M059J (cell line): ENCODE measurements around the gene CMSS1. TPM values are rescaled to one million over a fixed set of nuclear protein-coding genes. Genes with fewer than 3 reads are reported as not detected.

Experiments
- DNase-seq: peaks from one replicate; pipeline ENCODE4 v3.0.0-alpha.2; 2012; ENCODE audit warnings: low read depth
- total RNA-seq: library from RNA; depleted of rRNA; stranded (reverse); fragments of >200 nt; shearing (Covaris generic); gene quantifications from 2 replicates; pipeline ENCODE4 v1.2.3, GENCODE V29; 2014

CMSS1 gene
- total RNA-seq, 1 experiment from 2014 or later = 49.9 TPM

DNA sequence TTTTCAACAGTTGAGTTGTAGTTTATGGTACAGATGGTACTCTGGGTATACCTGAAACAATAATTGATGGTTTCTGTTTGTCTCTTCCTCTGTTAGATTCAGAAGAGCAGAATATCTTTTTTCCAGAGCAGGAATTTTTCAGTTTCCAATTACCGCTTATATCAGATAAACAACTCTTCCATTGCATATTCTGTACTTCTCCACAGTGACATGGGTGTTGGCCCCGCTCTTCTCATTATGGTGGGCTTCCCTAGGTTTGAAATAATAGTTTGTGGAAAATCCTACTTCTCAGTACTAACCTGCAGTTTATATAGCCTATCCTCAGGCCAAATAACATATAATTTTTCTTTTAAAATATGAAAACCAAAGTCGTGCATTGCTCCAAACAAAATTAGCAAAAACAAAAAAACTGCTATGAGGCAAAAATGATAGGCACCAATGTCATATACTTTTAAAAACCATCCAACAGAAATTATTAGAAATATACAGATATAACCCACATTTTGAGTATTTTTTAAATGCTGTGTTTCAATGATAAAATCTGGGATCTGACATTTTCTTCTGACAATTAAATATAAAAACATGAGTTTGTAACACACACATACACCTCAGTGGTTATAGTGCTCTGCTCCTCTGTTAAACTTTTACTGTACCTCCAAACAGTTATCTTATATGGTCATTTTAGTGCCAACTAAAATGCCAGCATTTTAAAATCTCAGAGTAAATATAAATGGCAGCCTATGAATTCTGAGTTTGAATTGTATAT is 56.8 kb downstream of the CMSS1 start:
- DNase-seq = no peak

DNA sequence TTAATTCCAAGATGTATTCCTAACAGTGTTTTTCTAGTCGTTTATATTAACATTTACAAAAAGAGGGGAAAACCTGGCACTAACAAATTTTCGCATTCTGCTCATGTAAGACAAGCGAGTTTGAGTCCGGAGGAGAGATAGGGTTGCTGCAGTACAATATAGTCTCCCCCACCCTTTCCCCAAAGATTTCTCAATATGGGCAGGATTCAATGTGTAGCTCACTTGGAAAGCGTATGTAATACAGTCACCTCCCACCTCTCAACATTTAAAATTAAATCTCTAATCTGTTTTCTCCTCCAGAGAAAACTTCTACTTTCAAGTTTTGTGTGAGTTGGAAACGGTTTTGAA is 57.9 kb downstream of the CMSS1 start:
- peak; percentile 73 for DNase-seq

DNA sequence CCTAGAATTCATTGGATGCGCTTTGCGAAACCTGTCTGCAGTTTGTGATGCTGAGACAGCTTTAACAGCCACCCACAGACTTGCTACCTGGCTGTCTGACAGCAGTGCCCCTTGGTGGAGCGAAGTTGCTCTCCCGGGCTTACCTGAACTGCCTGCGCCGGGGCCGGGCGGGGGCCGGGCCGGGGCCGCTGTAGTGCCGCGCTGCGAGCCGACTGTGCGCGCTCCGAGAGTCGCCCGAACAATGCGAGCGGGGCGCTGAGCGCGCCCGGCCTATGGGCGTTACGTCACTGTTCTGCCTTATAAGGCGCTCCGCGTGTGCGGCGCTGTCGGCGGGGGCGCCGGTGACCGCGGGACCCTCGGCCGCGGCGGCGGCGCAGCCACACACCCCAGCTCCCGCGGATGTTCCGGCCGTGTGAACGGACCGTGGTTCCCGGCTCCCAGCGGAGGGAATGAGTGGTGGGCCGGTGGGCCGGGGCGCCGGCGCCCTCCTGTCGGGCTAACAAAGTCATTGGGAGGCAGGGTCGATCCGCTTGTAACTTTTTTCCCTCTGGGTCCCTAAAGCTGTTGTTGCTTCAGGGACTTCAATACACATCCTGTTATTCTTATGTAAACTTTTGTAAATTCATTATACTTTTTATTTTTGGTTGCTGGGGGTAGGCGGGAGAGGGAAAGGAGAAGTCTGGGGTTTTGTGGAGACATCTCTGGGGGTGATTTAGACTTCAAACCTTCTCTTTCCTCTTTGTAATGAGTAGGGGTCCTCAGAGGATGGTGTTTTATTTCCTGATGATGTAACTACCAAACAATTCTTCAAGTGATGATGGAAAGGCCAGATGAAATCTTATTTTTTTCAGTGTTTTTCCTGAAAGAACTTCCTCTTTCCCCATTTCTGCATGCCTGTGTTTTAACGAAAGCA is 58.5 kb downstream of the CMSS1 start:
- peak; percentile 83 for DNase-seq

DNA sequence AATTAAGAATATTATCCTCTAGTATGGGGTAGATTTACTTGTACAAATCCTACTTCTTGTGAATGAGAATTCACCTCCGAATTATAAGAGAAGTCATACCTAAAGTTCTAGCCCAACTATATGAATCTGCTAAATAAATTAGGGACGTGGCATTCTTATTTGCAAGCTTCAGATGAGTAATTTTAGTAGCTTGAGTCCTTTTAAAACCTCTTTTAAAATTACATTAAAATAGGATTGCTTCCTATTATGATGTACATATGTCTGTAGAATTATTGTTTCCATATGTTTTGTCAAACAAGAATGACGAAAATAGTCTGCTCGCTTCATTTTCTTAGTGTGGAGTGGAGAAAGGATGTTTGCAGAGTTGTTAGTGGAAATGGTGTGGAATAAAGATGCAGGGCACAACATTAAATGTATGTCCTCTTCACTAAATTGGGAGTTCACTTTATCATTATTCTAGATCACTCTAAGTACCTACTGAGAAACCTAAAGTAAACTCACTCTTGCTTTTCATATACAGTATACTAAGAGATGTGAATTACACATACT is 59.4 kb downstream of the CMSS1 start:
- no peak for DNase-seq

DNA sequence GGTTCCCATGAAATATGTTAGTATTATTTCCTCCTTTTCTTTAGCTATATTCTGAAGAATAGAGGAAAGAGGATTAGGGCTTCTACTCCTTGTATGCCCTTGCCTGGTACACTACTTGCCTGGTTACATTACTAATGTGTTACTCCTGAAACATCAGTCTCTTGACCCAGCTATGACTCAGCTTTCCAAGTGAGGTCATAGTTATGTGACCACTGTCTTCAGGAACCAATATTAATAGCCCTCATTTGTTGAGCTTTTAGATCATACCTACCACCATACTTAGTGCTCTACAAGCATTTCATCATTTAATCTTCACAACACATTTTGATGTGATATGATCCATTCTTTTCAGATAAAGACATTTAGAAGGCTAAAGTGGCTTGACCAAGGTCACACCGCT is 60.3 kb downstream of the CMSS1 start:
- peak; percentile 95 for DNase-seq

DNA sequence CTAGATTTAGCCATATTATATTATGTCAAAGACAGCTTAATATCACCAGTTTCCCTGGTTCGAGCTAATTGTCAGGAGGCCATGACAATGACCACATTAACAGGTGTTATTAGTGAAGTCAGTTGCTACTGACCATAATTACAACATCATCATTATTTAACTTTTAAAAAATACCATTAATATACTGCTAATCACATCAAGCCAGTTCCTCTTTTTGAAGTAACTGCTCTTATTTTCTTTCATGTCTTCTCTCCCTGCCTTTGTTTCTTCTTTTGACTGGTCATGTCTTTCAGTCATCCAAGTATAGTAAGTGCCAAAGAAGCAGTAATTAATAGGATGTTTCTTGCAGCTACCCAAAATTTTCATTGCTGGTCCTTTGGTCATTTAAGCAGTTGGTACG is 61.6 kb downstream of the CMSS1 start:
- DNase-seq = no peak

DNA sequence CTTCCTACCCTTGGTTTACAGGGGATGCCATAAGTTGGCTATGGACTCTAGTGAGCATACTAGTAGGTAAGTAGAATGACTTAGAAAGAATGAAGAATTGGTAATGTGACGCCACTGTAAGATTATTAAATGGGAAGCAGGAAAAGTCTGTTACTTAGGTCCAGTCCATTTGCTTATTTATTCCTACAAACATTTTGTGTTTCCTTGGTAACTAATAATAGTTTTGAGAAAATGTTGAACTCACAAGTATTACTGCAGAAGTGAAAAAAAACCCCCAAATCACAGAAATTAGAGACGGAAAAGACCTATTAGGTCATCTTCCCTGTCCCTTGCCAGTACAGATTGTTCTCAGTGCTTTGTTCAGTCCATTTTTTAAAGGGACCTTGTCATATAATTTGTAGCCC is 63.5 kb downstream of the CMSS1 start:
- DNase-seq = no peak

DNA sequence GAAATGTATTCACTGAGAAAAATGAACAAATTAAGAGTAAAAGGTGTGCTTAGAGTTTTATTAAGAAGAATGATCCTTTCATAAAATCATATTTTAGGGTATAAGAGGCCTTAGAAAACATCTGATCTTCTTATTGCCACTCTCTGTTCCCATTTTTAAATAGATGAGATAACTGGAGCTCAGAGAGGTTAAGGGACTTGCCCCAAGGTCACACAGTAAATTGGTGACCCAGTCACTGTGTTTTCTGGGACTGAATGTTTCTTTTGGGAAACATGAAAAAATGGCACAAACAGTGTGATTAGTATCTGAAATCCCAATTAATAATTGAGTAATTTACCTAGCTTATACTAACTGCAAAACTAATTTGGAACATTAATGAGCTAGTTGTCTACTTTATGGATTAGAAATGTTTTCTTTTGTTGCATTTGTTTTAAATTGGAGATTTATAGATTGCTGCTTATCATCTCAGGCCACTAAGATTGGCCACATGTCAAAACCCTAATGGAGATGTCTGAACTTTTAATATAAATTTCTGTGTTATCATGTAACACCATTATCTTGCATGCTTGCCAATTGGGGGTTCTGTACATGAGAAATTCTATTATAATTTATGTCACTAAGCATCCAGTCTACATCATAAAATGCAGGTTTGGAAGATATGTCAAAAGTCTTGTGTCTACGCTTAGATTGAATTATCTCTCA is 64.9 kb downstream of the CMSS1 start:
- DNase-seq = no peak

DNA sequence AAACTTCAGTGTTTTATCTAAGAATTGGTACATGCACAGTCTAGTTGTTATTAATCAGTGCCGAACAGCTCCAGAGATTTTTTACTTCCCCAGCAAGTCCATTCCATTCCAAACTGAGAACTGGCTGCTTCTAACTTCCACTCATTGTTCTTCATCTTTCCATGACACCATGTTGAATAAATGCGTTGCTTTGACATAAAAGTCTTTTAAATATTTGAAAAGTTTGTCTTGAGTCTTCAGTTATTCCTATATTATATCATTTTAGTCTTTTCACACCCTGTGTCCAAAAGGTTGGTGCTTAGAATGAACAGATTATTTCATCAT is 65.4 kb downstream of the CMSS1 start:
- DNase-seq = no peak

DNA sequence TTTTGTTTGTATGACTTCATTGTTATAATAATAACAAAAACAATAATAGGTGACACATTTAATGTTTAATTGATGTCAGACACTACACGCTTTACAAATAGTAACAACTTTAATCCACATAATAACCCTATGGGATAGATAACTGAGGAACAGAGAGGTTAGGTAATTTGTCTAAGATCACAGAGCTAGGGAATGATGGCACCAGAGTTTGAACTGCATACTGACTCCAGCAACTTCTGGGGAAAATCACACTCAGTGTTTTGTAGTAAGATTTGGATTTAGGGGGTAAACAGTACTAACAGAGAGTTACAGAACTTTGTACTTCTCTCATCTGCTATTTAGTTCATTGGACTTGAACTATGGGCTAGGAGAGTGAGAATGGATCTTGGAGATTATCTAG is 66.0 kb downstream of the CMSS1 start:
- no peak for DNase-seq

DNA sequence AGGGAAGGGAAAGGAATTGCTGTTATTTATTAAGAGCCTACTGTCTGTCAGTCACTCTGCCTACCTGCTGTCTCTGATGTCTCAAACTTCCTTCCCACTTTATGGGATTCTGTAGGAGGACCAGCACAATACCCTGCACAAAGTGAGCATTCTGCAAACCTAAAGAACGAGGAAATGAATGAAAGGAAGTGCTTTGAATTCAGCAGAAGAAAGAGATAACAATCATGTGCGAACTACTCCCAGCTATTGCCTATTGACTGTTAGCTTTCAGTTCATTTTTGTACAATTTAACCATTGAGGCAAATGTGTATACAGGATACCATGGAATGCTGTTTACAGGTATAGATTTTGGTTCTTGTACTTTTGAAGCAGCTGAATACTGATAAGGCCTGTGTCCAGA is 66.8 kb downstream of the CMSS1 start:
- DNase-seq = no peak

DNA sequence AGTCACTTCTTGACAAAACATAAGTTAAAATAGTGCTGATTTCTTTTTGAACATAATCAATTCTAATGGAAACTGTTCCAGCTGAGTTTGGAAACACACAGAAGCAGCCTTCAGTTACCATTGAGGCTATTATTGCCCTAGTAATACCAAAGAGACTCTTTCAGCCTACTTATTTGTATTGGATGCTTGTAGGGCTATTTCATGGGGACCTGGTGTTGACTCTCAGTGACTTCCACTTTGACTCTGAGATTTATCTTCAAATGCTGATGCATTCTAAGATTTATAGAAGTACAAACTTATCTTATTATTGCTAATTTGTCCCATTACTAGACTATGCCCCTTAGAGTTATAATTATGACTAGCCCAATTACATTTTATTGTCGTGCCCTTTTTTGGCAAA is 67.4 kb downstream of the CMSS1 start:
- no peak for DNase-seq

DNA sequence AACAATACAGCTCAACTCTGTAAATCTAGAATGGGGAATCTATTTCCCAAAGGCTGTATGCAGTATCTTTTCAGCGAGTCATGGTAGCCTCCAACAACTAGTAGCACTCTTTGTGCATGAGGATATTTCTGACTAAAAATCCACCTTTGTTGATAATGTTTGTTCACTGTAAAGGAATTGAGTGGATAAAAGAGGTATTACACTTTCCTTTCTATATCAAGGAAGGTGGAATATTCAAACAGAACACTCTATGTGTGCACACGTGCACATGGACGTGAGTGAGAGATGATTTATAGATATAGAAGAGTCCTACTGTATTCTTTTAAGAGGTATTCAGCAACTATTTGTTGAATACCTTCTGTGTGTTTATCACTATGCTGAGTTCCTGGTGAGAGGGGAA is 68.2 kb downstream of the CMSS1 start:
- DNase-seq = no peak

DNA sequence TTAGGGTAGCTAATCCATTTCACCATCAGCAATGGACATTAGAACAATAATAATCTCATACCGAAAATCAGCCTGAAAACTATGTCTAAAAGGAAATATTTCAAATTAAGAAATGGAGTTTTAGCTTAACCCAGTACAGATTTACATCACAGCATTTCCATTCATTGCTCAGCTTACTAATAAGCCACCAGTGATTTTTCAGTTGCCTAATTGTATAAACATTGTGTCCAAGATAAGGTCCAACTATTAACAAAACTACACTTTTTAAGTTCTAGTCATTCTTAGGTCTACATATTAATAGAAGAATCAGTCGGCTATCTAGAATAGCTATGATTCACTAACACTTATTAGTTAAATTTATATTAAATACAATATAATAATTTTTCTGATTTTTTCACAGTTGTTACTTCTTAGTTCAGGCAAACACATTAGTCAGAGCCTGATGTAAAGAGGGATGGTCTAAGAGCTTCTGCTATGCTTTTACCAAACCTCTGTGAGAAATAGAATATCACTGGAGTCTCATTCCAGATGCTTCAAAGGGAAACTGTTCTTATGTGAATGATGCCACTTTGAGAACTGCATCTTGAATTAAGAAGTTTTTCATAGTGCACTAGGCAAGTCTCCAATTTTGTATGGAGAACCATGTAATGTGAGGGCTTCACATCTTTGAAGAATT is 74.1 kb downstream of the CMSS1 start:
- DNase-seq = no peak

DNA sequence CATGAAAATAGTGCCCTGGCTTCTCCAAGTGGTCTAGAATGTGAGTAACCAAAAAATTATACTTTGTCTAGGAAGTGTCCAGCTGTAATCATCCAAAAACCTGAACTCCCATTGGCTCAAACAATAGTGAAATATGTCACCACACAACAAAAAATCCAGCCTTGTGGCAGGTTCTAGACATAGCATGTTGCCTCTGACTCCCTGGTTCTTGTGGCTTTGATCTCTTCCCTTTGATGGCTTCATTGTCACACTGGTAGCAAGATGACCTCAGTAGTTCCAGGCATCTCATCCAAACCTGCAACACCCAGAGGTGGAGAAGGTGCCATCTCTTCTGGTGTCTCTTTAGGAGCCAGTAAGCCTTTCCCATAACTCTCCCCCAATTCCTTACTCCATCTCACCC is 74.7 kb downstream of the CMSS1 start:
- peak; percentile 16 for DNase-seq

DNA sequence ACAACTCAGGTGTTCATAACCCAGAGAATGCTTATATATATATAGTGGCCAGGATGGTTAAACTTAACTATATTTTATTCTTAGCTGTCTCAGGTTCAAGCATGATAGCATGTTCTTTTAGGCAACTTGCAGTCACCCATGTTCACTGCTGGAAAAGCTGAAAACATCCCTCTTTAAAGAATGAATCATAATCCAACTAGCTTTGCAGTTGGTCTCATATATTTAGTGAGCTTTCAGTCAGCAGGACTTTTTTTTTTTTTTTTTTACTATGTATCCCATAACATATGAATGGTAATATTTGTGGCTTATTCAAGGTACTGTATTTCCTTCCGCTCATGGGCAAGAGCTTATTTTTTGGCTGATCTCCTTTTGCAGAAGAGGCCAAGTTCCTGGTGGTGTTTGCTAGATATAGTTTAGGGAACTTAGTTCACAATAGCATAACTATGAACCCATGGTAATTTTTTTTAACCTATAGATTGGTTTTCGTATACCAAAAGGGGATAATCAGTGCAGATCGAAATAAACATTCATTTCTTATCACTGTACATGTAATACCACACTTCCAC is 77.6 kb downstream of the CMSS1 start:
- no peak for DNase-seq

DNA sequence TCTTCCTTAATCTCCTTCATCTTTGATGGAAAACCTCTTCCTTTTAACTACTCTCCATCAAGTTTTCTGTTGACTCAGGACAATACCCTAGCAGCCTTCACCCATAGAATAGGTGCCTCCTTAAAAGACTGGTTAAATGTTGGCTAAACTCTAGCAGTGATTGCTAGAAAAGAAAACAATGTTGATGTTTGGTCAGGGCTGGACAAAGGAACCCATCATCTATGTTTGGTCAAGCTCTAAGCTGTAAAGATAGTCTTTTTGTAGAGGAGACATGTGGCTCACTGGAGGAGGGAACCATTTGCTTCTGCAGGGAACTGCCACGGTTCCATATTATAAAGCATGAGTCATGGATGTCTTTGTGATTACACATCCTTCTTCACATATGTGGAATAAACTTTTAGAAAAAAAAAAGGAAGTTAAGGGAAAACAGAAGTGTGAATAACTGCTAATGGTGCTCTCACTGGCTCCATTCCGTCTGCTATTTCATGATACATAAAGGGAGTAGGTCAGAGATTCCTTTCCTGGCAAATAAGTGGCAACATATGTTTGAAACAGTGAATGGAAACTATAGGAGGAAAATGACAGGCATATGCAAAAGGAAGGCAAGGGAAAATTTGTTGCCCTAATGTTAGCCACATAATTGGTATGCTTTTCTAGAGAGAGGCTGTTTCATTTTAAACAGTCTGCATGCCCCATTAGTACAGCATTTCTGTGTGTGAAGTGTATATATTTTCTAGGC is 78.2 kb downstream of the CMSS1 start:
- DNase-seq = peak; percentile 92

DNA sequence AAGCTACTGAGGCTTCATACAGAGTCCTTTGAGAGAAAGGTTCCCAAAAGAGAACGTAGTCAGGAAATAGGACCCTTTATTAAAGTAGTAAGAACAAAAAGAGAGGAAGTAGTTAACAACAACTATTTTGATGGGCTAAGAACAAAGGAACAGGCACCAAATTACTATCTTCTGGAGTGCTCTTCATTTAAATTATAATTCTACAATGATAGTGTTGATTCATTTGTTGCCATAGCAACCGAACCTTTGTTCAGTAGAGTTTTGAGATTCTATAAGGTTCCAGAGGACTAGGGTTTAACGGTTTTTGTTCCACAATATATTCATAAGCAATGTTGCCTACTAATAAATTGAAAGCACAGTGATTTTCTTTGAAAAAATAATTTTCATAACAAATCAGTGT is 78.8 kb downstream of the CMSS1 start:
- peak; percentile 53 for DNase-seq

DNA sequence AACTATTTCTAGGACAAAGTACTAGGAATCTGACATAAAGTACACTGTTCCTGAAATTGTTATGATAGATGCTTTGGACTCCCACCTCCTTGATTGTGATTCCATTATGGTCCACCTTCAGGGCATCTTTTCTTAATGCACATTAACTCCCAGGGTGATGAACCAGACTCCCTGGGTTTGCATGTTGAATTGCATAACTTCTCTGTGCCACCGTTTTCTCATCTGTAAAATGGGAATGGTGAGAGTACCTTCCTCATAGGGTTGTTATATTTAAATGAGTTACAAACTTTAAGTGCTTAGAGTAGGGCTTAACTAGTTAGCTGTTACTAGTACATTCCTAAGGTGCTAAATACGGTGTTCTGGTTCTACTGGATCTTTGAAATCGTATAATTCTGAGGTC is 81.9 kb downstream of the CMSS1 start:
- DNase-seq = no peak

DNA sequence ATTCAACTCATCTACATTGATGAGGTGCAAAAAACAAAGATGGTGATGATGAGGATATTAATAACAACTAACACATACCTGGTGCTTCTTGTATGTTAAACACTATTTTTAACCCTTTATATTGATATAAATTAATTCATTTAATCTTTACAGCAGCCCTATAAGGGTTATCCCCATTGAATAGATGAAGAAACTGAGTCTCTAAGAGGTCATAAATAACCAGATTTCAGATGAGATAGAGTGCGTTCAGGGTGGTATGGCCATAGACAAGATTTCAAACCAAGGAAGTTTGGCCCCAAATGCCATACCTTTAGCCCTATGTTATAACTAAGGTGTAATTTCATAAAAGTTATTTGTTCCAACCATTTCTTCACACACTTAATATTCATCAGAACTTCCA is 82.6 kb downstream of the CMSS1 start:
- no peak for DNase-seq
